Neural progenitor cell (in vitro differentiated cells): ENCODE data around the gene ALAS1. TPM values are rescaled to one million over a fixed set of nuclear protein-coding genes. Genes with fewer than 3 reads are reported as not detected.

Experiments used
- DNase-seq: peaks from one replicate; pipeline ENCODE4 v3.0.0-alpha.2; 2016; ENCODE audit warnings: low spot score
- H2AFZ ChIP-seq: fragments of 200-600 bp; sonication (generic); replicated peaks from 2 replicates; pipeline ENCODE4 v1.6.1; 2016; ENCODE audit warnings: antibody characterized with exemption
- H3F3A ChIP-seq: fragments of 200-600 bp; sonication (generic); 2 replicates; pipeline ENCODE4 v1.6.1; 2016; ENCODE audit warnings: antibody characterized with exemption, low read depth
- H3K27ac ChIP-seq: fragments of 200-600 bp; sonication (generic); 2 replicates; pipeline ENCODE4 v1.5.1; 2016; ENCODE audit warnings: mild to moderate bottlenecking
- H3K27me3 ChIP-seq: fragments of 200-600 bp; sonication (generic); 2 replicates; pipeline ENCODE4 v1.6.1; 2016; ENCODE audit warnings: mild to moderate bottlenecking, moderate library complexity
- H3K36me3 ChIP-seq: fragments of 200-600 bp; sonication (generic); 2 replicates; pipeline ENCODE4 v1.5.1; 2016
- H3K4me1 ChIP-seq: fragments of 200-600 bp; sonication (generic); 2 replicates; pipeline ENCODE4 v1.6.1; 2016; ENCODE audit warnings: mixed run types
- H3K4me2 ChIP-seq: fragments of 200-600 bp; sonication (generic); 2 replicates; pipeline ENCODE4 v1.6.1; 2016
- H3K4me3 ChIP-seq: fragments of 200-600 bp; sonication (generic); 2 replicates; pipeline ENCODE4 v1.5.1; 2016
- H3K79me2 ChIP-seq: fragments of 200-600 bp; sonication (generic); 2 replicates; pipeline ENCODE4 v1.6.1; 2016; ENCODE audit warnings: low read depth
- H3K9ac ChIP-seq: fragments of 200-600 bp; sonication (generic); 2 replicates; pipeline ENCODE4 v1.6.1; 2016
- H3K9me3 ChIP-seq: fragments of 200-600 bp; sonication (generic); 2 replicates; pipeline ENCODE4 v1.5.1; 2016; ENCODE audit warnings: low read depth
- H4K20me1 ChIP-seq: fragments of 200-600 bp; sonication (generic); 2 replicates; pipeline ENCODE4 v1.6.1; 2016; ENCODE audit warnings: low read depth
- H3K27ac Mint-ChIP-seq: 3 replicates; pipeline ENCODE4 v1.8.0; 2021; ENCODE audit warnings: mixed read lengths
- H3K27me3 Mint-ChIP-seq: 2 replicates; pipeline ENCODE4 v1.8.0; 2022; ENCODE audit warnings: low read depth, mild to moderate bottlenecking, inconsistent platforms, moderate library complexity, mixed read lengths; ENCODE audit not compliant: insufficient read depth
- H3K36me3 Mint-ChIP-seq: 3 replicates; pipeline ENCODE4 v1.8.0; 2021; ENCODE audit warnings: mixed read lengths
- H3K4me1 Mint-ChIP-seq: 3 replicates; pipeline ENCODE4 v1.8.0; 2021; ENCODE audit warnings: mixed read lengths
- H3K4me3 Mint-ChIP-seq: 3 replicates; pipeline ENCODE4 v1.8.0; 2021; ENCODE audit warnings: mild to moderate bottlenecking, moderate library complexity, mixed read lengths
- H3K9me3 Mint-ChIP-seq: 3 replicates; pipeline ENCODE4 v1.8.0; 2020; ENCODE audit warnings: mixed read lengths
- CTCF ChIP-seq: fragments of 200-600 bp; sonication (generic); IDR thresholded peaks from 2 replicates; pipeline ENCODE4 v1.5.1; 2017; ENCODE audit warnings: antibody characterized with exemption, mild to moderate bottlenecking
- EZH2 ChIP-seq: fragments of 200-600 bp; sonication (generic); IDR thresholded peaks from 2 replicates; pipeline ENCODE4 v1.6.1; 2017; ENCODE audit warnings: antibody characterized with exemption, mild to moderate bottlenecking, moderate library complexity
- EZH2phosphoT487 ChIP-seq: fragments of 200-600 bp; sonication (generic); IDR thresholded peaks from 2 replicates; pipeline ENCODE4 v1.6.1; 2017; ENCODE audit warnings: antibody characterized with exemption
- total RNA-seq: library from RNA; depleted of rRNA; stranded (reverse); fragments of >200 nt; gene quantifications from 2 replicates; pipeline ENCODE4 v1.2.3, GENCODE V29; 2015; ENCODE audit warnings: low replicate concordance

The ALAS1 gene
- total RNA-seq, 1 donor from 2014 or later: 35.0 TPM

GRCh38 chr3:52184690-52185089 lies 13.3 kb upstream of the ALAS1 start:
- H3K36me3 Mint-ChIP-seq: no peaks in the 10 kb centered on the region
- H3K27ac Mint-ChIP-seq: peak overlapping the region; percentile 74
- H3K27me3 ChIP-seq: no peaks in the 10 kb centered on the region
- no peak overlapping the region for H2AFZ ChIP-seq
- H3K27ac ChIP-seq: no peak overlapping the region
- H3K4me3 Mint-ChIP-seq: no peak overlapping the region
- H3K9me3 Mint-ChIP-seq: peaks cover 2% of the 10 kb centered on the region
- H3K4me1 ChIP-seq: no peaks in the 10 kb centered on the region
- no peaks in the 10 kb centered on the region for H3K36me3 ChIP-seq
- no peaks in the 10 kb centered on the region for H3F3A ChIP-seq
- H3K79me2 ChIP-seq: no peaks in the 10 kb centered on the region
- peaks cover 10% of the 10 kb centered on the region for H3K4me1 Mint-ChIP-seq
- no peak for DNase-seq
- H3K27me3 Mint-ChIP-seq: peaks cover 8% of the 10 kb centered on the region
- H3K9me3 ChIP-seq: no peaks in the 10 kb centered on the region
- TF ChIP-seq EZH2: no peak
- TF ChIP-seq EZH2phosphoT487: no peak
- TF ChIP-seq CTCF: no peak
- no peaks in the 10 kb centered on the region for H4K20me1 ChIP-seq
- H3K9ac ChIP-seq: no peak overlapping the region
- H3K4me3 ChIP-seq: no peak overlapping the region
- H3K4me2 ChIP-seq: no peak overlapping the region

- Mint-ChIP-seq H3K9me3 (peaks cover 2% of the 10 kb centered on the region), H3K27me3 (peaks cover 8% of the 10 kb centered on the region), H3K4me1 (peaks cover 10% of the 10 kb centered on the region), H3K36me3 (no peaks in the 10 kb centered on the region), H3K27ac (peak overlapping the region; percentile 68), H3K4me3 (no peak overlapping the region)
- no peaks in the 10 kb centered on the region for H4K20me1 ChIP-seq
- H3K4me2 ChIP-seq: no peak overlapping the region
- H3K27ac ChIP-seq: no peak overlapping the region
- no peaks in the 10 kb centered on the region for H3K27me3 ChIP-seq
- no peaks in the 10 kb centered on the region for H3K36me3 ChIP-seq
- H3K4me1 ChIP-seq: no peaks in the 10 kb centered on the region
- no peak overlapping the region for H3K4me3 ChIP-seq
- DNase-seq: no peak
- H3K9me3 ChIP-seq: no peaks in the 10 kb centered on the region
- H3K79me2 ChIP-seq: no peaks in the 10 kb centered on the region
- H3K9ac ChIP-seq: no peak overlapping the region
- no peaks in the 10 kb centered on the region for H3F3A ChIP-seq
- TF ChIP-seq EZH2 (no peak), CTCF (no peak), EZH2phosphoT487 (no peak)
- H2AFZ ChIP-seq: no peak overlapping the region
These were observed 12.6 kb upstream of the ALAS1 start for GRCh38 chr3:52185311-52185710.

GRCh38 chr3:52185837-52186236 lies 12.1 kb upstream of the ALAS1 start:
- H3K4me1 Mint-ChIP-seq: peaks cover 13% of the 10 kb centered on the region
- no peaks in the 10 kb centered on the region for H3K36me3 ChIP-seq
- H2AFZ ChIP-seq: no peak overlapping the region
- no peak for DNase-seq
- H3K9me3 Mint-ChIP-seq: peaks cover 2% of the 10 kb centered on the region
- TF ChIP-seq CTCF (no peak), EZH2 (no peak), EZH2phosphoT487 (no peak)
- H3K79me2 ChIP-seq: no peaks in the 10 kb centered on the region
- H3F3A ChIP-seq: no peaks in the 10 kb centered on the region
- H3K9ac ChIP-seq: no peak overlapping the region
- H3K27me3 ChIP-seq: no peaks in the 10 kb centered on the region
- H3K27ac Mint-ChIP-seq: no peak overlapping the region
- H3K9me3 ChIP-seq: no peaks in the 10 kb centered on the region
- no peaks in the 10 kb centered on the region for H3K36me3 Mint-ChIP-seq
- no peak overlapping the region for H3K27ac ChIP-seq
- peaks cover 8% of the 10 kb centered on the region for H3K27me3 Mint-ChIP-seq
- H3K4me2 ChIP-seq: no peak overlapping the region
- no peak overlapping the region for H3K4me3 ChIP-seq
- H4K20me1 ChIP-seq: no peaks in the 10 kb centered on the region
- peaks cover 4% of the 10 kb centered on the region for H3K4me1 ChIP-seq
- H3K4me3 Mint-ChIP-seq: no peak overlapping the region
